Pancreas (tissue), 10 donors: ENCODE results near the gene GLI3. TPM values are rescaled to one million over a fixed set of nuclear protein-coding genes. Genes with fewer than 3 reads are reported as not detected.

Experiments used
- ATAC-seq, 4 donors: fragments of 200-7000 bp; cut with Tn5 transposase; one replicate each; pipeline versions ENCODE4 v1.8.0 to v1.9.1; 2020; ENCODE audit warnings: mild to moderate bottlenecking in 4 of 4, moderate library complexity in 4 of 4
- DNase-seq, 6 donors: peaks; one replicate each; pipeline ENCODE4 v3.0.0-alpha.2; 2020
- FAIRE-seq: peaks from 2 replicates; lab custom pipeline; 2012; peaks lifted over from hg19 to GRCh38; lab: Jason Lieb, UNC
- H3K27ac ChIP-seq, 4 donors: fragments of 200-600 bp; sonication (generic); 1 replicate in 3 of 4; 2 replicates in 1 of 4; pipeline versions ENCODE4 v1.5.0 to v1.8.0; 2020
- H3K27me3 ChIP-seq, 4 donors: fragments of 200-600 bp; one replicate each; pipeline ENCODE4 v1.8.0; 2021
- H3K36me3 ChIP-seq, 3 donors: fragments of 200-600 bp; sonication (generic) in 1 of 3; one replicate each; pipeline versions ENCODE4 v1.5.0 to v1.8.0; 2020 to 2021
- H3K4me1 ChIP-seq, 3 donors: fragments of 200-600 bp; one replicate each; pipeline ENCODE4 v1.8.0; 2021
- H3K4me3 ChIP-seq, 4 donors: fragments of 200-600 bp; sonication (generic) in 2 of 4; one replicate each; pipeline versions ENCODE4 v1.5.0 to v1.8.0; 2020 to 2021
- H3K9me3 ChIP-seq, 4 donors: fragments of 200-600 bp; one replicate each; pipeline ENCODE4 v1.8.0; 2021
- CTCF ChIP-seq, 4 donors: fragments of 200-600 bp; sonication (generic) in 3 of 4; IDR thresholded peaks; one replicate each; pipeline versions ENCODE4 v1.5.0 to v1.8.0; 2021; ENCODE audit warnings: antibody characterized with exemption in 4 of 4
- WGBS, 2 donors: extraction: QIAGEN DNeasy Blood & Tissue Kit; methylation state at CpG; one replicate each; pipeline ENCODE4 v1.1.7; 2013; 5-methylcytosine and 5-hydroxymethylcytosine counted together
- intact Hi-C, 3 donors: fragments of 100-400 bp; cut with DNase I; formaldehyde crosslinking; loops; one replicate each; pipeline versions ENCODE4 v1.11.1 to v1.14.2; 2022
- polyA plus RNA-seq, 2 donors: library from polyadenylated mRNA; stranded (reverse); fragments of 200-250 nt; gene quantifications; one replicate each; pipeline ENCODE4 v1.2.3, GENCODE V29; 2013
- total RNA-seq, 6 donors: library from RNA; stranded (reverse); fragmentation: NEBNext Ultra II Directional in 4 of 6; extraction: Animal tissue kit (Norgen Biotek cat#: 25700) in 4 of 6; gene quantifications; one replicate each; pipeline versions ENCODE4 v1.2.1 to v1.2.4, GENCODE V29; 2021 to 2023
- donor health status: healthy with polysubstance abuse.
- donor health status: DM: no; HTN: no; CAD: no; lungs with moderate emphysema.
- donor health status: DM: no; HTN: no; CAD: no.
- donor health status: control.
- donor health status: control.
- donor health status: Bipolar disorder and iron deficiency.
- donor health status: DM: yes; HTN: yes; CAD: no.
- donor health status: DM: no; HTN: no; CAD: no.
- donor health status: DM: no; HTN: no; CAD: no.
- donor health status: DM: yes; HTN: yes; CAD: no.

The GLI3 gene
- total and polyA plus RNA-seq, 8 donors: 0.38 to 6.2 (median 1.4) TPM

- TF ChIP-seq CTCF (IDR thresholded peaks at IDR 0.05): no peak
- intact Hi-C loops: no loop called here
- no peak for FAIRE-seq
- H3K27ac ChIP-seq: no peak overlapping the region
- 55 to 58% methylated on average over 7 of the region's 7 CpGs for WGBS, 2 donors
- H3K36me3 ChIP-seq: no peaks in the 10 kb centered on the region
- H3K4me1 ChIP-seq: no peaks in the 10 kb centered on the region
- no peak for DNase-seq
- no peak for ATAC-seq
- H3K9me3 ChIP-seq: no peaks in the 10 kb centered on the region
- H3K4me3 ChIP-seq: no peak overlapping the region
- no peaks in the 10 kb centered on the region for H3K27me3 ChIP-seq
Observed at GRCh38 chr7:42065942-42066341, 171.1 kb downstream of the GLI3 start.

GRCh38 chr7:42065015-42065414, 172.0 kb downstream of the GLI3 start:
- Histone ChIP-seq H3K9me3 (no peaks in the 10 kb centered on the region), H3K27me3 (no peaks in the 10 kb centered on the region), H3K27ac (no peak overlapping the region), H3K4me3 (no peak overlapping the region), H3K4me1 (no peaks in the 10 kb centered on the region), H3K36me3 (no peaks in the 10 kb centered on the region)
- ATAC-seq (no peak), DNase-seq (no peak), FAIRE-seq (peak; percentile 34)
- intact Hi-C loops: no loop called here
- no peak for TF ChIP-seq CTCF (IDR thresholded peaks at IDR 0.05)

GRCh38 chr7:42064534-42064933, 172.5 kb downstream of the GLI3 start:
- intact Hi-C loops: no loop called here
- WGBS, 2 donors: 65 to 72% methylated on average over 2 of the region's 2 CpGs
- Histone ChIP-seq H3K27ac (no peak overlapping the region), H3K36me3 (no peaks in the 10 kb centered on the region), H3K9me3 (no peaks in the 10 kb centered on the region), H3K4me3 (no peak overlapping the region), H3K27me3 (no peaks in the 10 kb centered on the region), H3K4me1 (no peaks in the 10 kb centered on the region)
- DNase-seq: no peak
- TF ChIP-seq CTCF (IDR thresholded peaks at IDR 0.05): no peak
- no peak for FAIRE-seq
- no peak for ATAC-seq

DNA sequence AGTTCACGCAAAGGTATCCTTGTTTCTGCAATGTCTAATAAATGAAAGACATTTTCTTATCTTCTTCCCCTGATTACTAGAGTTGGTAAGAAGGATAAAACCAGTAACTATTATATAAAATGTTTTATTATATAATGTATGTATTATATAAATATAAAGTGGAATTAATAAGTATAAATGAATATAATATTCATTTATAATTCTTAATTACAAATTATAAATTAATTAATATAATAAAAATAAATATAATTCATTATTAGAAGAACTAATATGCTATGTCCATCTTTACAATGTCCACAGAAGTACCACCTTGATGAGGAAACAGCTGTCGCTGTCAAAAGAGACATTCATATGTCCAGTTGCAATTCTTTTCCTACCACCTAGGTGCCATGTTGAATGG, 177.7 kb downstream of the GLI3 start:
- Histone ChIP-seq H3K27ac (no peak overlapping the region), H3K4me3 (no peak overlapping the region), H3K36me3 (no peaks in the 10 kb centered on the region), H3K9me3 (no peaks in the 10 kb centered on the region), H3K4me1 (no peaks in the 10 kb centered on the region), H3K27me3 (no peaks in the 10 kb centered on the region)
- 48 to 65% methylated on average over 2 of the region's 2 CpGs for WGBS, 2 donors
- intact Hi-C loops: no loop called here
- ATAC-seq (no peak), DNase-seq (no peak), FAIRE-seq (peak; percentile 88)
- TF ChIP-seq CTCF (IDR thresholded peaks at IDR 0.05): no peak

- ATAC-seq: no peak
- WGBS, 2 donors: 78 to 87% methylated on average over 2 of the region's 2 CpGs
- TF ChIP-seq CTCF (IDR thresholded peaks at IDR 0.05): no peak
- FAIRE-seq: no peak
- Histone ChIP-seq H3K4me3 (no peak overlapping the region), H3K9me3 (no peaks in the 10 kb centered on the region), H3K27ac (no peak overlapping the region), H3K4me1 (no peaks in the 10 kb centered on the region), H3K27me3 (no peaks in the 10 kb centered on the region), H3K36me3 (no peaks in the 10 kb centered on the region)
- DNase-seq: no peak
- intact Hi-C loops: no loop called here
Observed at GRCh38 chr7:42057331-42057730, 179.7 kb downstream of the GLI3 start.
